G401.6 (cell line): ENCODE data around the gene CD163.
"Not testable (repeated sequence)": the region's sequence is repeated elsewhere in the genome, so short reads cannot be mapped to it uniquely, and the experiment has no call there.

Experiments used
- FAIRE-seq: peaks from 2 replicates; lab custom pipeline; 2012; peaks lifted over from hg19 to GRCh38; lab: Jason Lieb, UNC

CD163 gene

GRCh38 chr12:7503686-7504415 is at the start of gene CD163:
Gene CD163, minus strand, starts transcription at chr12:7503777. Its CDS starts 87 bp downstream, at chr12:7503690.
- FAIRE-seq: no peak

- FAIRE-seq: no peak
Observed at GRCh38 chr12:7542813-7543212, 39.2 kb upstream of the CD163 start.

GRCh38 chr12:7542046-7542445 is 38.5 kb upstream of the CD163 start:
- FAIRE-seq: no peak

- FAIRE-seq: no peak
Observed at GRCh38 chr12:7514416-7514815, 10.8 kb upstream of the CD163 start.

GRCh38 chr12:7512553-7512952 is 9.0 kb upstream of the CD163 start:
- FAIRE-seq: no peak

GRCh38 chr12:7509793-7510470 is 6.4 kb upstream of the CD163 start:
- not testable (repeated sequence) for FAIRE-seq

GRCh38 chr12:7502612-7503011 is 965 bp downstream of the CD163 start:
- no peak for FAIRE-seq

GRCh38 chr12:7501031-7501588 is 2.5 kb downstream of the CD163 start:
- no peak for FAIRE-seq

- FAIRE-seq: no peak
Observed at GRCh38 chr12:7499636-7500035, 3.9 kb downstream of the CD163 start.

- no peak for FAIRE-seq
Observed at GRCh38 chr12:7498809-7499208, 4.8 kb downstream of the CD163 start.

GRCh38 chr12:7497661-7498060 is 5.9 kb downstream of the CD163 start:
- no peak for FAIRE-seq

- FAIRE-seq: no peak
Observed at GRCh38 chr12:7496451-7496850, 7.1 kb downstream of the CD163 start.

- FAIRE-seq: no peak
Observed at GRCh38 chr12:7495136-7495535, 8.4 kb downstream of the CD163 start.

GRCh38 chr12:7493006-7493405 is 10.6 kb downstream of the CD163 start:
- FAIRE-seq: no peak

- FAIRE-seq: no peak
Observed at GRCh38 chr12:7486512-7486911, 17.1 kb downstream of the CD163 start.

GRCh38 chr12:7485095-7485494 is 18.5 kb downstream of the CD163 start:
- no peak for FAIRE-seq

- FAIRE-seq: no peak
Observed at GRCh38 chr12:7483343-7483742, 20.2 kb downstream of the CD163 start.

GRCh38 chr12:7479771-7480170 is 23.8 kb downstream of the CD163 start:
- no peak for FAIRE-seq

GRCh38 chr12:7472060-7472459 is 31.5 kb downstream of the CD163 start:
- no peak for FAIRE-seq

- no peak for FAIRE-seq
Observed at GRCh38 chr12:7460375-7461259, 43.0 kb downstream of the CD163 start.

GRCh38 chr12:7459973-7460372 is 43.6 kb downstream of the CD163 start:
- FAIRE-seq: no peak

GRCh38 chr12:7451756-7452155 is 51.8 kb downstream of the CD163 start:
- FAIRE-seq: no peak

- no peak for FAIRE-seq
Observed at GRCh38 chr12:7450667-7451066, 52.9 kb downstream of the CD163 start.
